PC-3 (cell line): Measurements from ENCODE around the gene EZR.

ENCODE experiments used
- EZH2 ChIP-seq: fragments of 300-600 bp; sonication (generic); IDR thresholded peaks from one replicate; pipeline ENCODE4 v1.6.1; 2017; ENCODE audit warnings: antibody characterized with exemption, mild to moderate bottlenecking, low read length; ENCODE audit not compliant: unreplicated experiment
- EZH2phosphoT487 ChIP-seq: fragments of 300-600 bp; sonication (generic); IDR thresholded peaks from 2 replicates; pipeline ENCODE4 v1.6.1; 2018; ENCODE audit warnings: mild to moderate bottlenecking, antibody characterized with exemption, low read length, borderline replicate concordance
- TF ChIP-seq, protein P1 (sequence below): fragments of 300-600 bp; sonication (generic); conservative IDR thresholded peaks from 2 replicates; pipeline ENCODE4 v1.5.1; 2017; ENCODE audit warnings: antibody characterized with exemption, low read depth, mild to moderate bottlenecking, low read length

DNA sequence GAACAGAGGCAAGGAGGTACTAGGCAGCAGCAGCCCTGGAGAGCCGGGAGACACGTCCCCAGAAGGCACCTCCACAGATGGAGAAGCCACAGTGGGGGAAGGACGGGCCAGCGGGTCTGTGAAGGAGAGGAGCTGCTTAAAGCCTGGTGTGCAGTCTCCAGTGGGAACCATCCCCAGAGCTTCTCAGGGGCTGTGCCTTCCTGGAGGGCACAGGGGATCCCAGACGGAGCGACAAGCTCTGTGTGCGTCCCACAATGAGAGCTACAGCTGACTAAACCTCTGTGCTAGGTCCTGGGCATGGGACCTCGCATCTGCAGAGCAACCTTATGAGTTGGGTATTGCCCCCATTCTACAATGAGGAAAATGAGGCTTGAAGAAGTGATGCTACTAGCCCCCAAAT is 50.7 kb downstream of the EZR start:
- TF ChIP-seq, protein P1, sequence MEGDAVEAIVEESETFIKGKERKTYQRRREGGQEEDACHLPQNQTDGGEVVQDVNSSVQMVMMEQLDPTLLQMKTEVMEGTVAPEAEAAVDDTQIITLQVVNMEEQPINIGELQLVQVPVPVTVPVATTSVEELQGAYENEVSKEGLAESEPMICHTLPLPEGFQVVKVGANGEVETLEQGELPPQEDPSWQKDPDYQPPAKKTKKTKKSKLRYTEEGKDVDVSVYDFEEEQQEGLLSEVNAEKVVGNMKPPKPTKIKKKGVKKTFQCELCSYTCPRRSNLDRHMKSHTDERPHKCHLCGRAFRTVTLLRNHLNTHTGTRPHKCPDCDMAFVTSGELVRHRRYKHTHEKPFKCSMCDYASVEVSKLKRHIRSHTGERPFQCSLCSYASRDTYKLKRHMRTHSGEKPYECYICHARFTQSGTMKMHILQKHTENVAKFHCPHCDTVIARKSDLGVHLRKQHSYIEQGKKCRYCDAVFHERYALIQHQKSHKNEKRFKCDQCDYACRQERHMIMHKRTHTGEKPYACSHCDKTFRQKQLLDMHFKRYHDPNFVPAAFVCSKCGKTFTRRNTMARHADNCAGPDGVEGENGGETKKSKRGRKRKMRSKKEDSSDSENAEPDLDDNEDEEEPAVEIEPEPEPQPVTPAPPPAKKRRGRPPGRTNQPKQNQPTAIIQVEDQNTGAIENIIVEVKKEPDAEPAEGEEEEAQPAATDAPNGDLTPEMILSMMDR: no peak
- no peak for TF ChIP-seq EZH2
- TF ChIP-seq EZH2phosphoT487: no peak
